HL-60 (cell line): Measurements from ENCODE around the gene CYP4F11.

Experiments
- DNase-seq, 2 experiments: peaks; one replicate each; pipeline ENCODE4 v3.0.0-alpha.2; 2010 to 2020; ENCODE audit warnings: low read depth in 1 of 2, low spot score in 1 of 2
- H3K27ac ChIP-seq: fragments of 250-450 bp; sonication (Bioruptor Pico); replicated peaks from 2 replicates; pipeline ENCODE4 v1.5.1; 2020; ENCODE audit warnings: mild to moderate bottlenecking, moderate library complexity
- H3K27me3 ChIP-seq: fragments of 250-450 bp; sonication (Bioruptor Pico); 2 replicates; pipeline ENCODE4 v1.5.1; 2021; ENCODE audit warnings: mild to moderate bottlenecking, moderate library complexity; ENCODE audit not compliant: insufficient read depth, poor library complexity, severe bottlenecking
- H3K4me3 ChIP-seq: replicated peaks from 2 replicates; pipeline ENCODE4 v1.5.1; 2011; ENCODE audit warnings: mild to moderate bottlenecking, control low read depth, low read length; ENCODE audit not compliant: insufficient read depth
- GABPA ChIP-seq: IDR thresholded peaks from 2 replicates; pipeline ENCODE4 v1.6.1; 2012; ENCODE audit warnings: low read depth
- POLR2AphosphoS5 ChIP-seq: IDR thresholded peaks from 2 replicates; pipeline ENCODE4 v1.6.1; 2012; ENCODE audit warnings: low read depth
- SPI1 ChIP-seq: IDR thresholded peaks from 2 replicates; pipeline ENCODE4 v1.6.1; 2012; ENCODE audit warnings: low read depth, mild to moderate bottlenecking, borderline replicate concordance
- TF ChIP-seq, protein P1 (sequence below): IDR thresholded peaks from one replicate; pipeline ENCODE4 v1.5.1; 2011; ENCODE audit warnings: low read length, control low read depth, inconsistent platforms; ENCODE audit not compliant: insufficient read depth
- TF ChIP-seq, protein P2 (sequence below): IDR thresholded peaks from 2 replicates; pipeline ENCODE4 v1.6.1; 2012; ENCODE audit warnings: low read depth; ENCODE audit not compliant: insufficient replicate concordance

CYP4F11 gene

DNA sequence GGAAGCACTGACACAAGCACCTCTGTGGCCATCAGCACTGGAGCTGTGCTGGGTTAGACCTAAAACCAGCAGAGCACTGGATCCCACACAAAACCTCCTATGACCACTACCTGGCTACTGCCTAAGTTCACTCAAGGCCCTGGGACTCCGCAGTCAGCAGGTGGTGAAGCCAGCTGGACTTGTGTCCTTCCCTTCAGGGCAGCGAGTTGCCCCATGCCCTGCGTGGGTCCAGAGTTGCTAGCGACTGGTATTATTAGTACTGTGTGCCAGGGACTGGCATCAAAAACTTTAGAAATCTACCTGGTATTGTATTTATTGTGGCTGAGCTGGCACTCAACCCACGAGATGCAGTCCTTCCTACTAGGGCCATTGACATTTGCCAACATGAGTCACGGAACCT is 20.5 kb upstream of the CYP4F11 start:
- no peaks in the 10 kb centered on the region for H3K27me3 ChIP-seq
- no peak overlapping the region for H3K4me3 ChIP-seq
- H3K27ac ChIP-seq: no peak overlapping the region
- TF ChIP-seq, protein P1, sequence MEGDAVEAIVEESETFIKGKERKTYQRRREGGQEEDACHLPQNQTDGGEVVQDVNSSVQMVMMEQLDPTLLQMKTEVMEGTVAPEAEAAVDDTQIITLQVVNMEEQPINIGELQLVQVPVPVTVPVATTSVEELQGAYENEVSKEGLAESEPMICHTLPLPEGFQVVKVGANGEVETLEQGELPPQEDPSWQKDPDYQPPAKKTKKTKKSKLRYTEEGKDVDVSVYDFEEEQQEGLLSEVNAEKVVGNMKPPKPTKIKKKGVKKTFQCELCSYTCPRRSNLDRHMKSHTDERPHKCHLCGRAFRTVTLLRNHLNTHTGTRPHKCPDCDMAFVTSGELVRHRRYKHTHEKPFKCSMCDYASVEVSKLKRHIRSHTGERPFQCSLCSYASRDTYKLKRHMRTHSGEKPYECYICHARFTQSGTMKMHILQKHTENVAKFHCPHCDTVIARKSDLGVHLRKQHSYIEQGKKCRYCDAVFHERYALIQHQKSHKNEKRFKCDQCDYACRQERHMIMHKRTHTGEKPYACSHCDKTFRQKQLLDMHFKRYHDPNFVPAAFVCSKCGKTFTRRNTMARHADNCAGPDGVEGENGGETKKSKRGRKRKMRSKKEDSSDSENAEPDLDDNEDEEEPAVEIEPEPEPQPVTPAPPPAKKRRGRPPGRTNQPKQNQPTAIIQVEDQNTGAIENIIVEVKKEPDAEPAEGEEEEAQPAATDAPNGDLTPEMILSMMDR: no peak
- TF ChIP-seq POLR2AphosphoS5 (no peak), GABPA (no peak), SPI1 (no peak)
- TF ChIP-seq, protein P2, sequence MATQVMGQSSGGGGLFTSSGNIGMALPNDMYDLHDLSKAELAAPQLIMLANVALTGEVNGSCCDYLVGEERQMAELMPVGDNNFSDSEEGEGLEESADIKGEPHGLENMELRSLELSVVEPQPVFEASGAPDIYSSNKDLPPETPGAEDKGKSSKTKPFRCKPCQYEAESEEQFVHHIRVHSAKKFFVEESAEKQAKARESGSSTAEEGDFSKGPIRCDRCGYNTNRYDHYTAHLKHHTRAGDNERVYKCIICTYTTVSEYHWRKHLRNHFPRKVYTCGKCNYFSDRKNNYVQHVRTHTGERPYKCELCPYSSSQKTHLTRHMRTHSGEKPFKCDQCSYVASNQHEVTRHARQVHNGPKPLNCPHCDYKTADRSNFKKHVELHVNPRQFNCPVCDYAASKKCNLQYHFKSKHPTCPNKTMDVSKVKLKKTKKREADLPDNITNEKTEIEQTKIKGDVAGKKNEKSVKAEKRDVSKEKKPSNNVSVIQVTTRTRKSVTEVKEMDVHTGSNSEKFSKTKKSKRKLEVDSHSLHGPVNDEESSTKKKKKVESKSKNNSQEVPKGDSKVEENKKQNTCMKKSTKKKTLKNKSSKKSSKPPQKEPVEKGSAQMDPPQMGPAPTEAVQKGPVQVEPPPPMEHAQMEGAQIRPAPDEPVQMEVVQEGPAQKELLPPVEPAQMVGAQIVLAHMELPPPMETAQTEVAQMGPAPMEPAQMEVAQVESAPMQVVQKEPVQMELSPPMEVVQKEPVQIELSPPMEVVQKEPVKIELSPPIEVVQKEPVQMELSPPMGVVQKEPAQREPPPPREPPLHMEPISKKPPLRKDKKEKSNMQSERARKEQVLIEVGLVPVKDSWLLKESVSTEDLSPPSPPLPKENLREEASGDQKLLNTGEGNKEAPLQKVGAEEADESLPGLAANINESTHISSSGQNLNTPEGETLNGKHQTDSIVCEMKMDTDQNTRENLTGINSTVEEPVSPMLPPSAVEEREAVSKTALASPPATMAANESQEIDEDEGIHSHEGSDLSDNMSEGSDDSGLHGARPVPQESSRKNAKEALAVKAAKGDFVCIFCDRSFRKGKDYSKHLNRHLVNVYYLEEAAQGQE: no peak
- DNase-seq: no peak

DNA sequence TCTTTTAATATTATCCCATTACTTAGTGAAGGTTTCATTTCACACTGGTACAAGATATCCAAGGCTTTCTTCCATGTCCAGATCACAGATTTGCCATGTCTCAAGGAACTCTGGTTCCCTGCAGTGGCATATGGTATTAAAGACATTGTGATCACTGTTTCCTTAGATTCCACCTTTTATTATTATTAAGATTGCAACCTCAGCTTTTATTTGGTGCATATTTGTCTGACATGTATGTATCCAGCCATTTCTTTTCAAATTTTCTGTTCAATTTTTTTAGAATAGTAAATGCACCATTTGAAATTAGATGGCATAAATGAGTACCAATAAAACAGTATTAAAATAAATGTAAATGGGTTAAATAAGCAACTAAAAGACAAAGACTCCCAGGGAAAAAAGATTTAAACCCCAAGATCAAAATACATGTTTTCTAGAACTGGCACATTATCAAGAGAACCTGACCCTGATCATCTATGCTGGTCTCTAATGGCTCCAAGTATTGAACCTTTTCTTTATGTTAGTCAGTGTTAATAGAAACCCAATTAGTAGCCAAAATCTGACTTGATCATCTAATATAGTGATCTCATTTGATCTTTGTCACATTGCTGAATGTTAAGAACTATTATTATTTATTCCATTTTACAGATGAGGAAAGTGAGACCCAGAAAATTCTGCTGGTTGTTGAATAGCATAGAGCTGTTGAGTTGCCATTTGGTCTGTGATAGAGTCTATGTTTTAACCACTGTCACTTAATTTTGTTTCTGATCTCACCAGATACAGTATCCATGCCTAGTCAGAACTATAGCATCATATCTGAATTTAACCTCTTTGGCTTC is 14.1 kb upstream of the CYP4F11 start, which contains the start of gene OR10H4:
Gene OR10H4 (plus strand): TSS at position 786 of the 836 bp plus-strand sequence. CDS start 0 bp downstream, at position 786.
- DNase-seq: no peak
- H3K4me3 ChIP-seq: no peak within 1 kb of the TSS
- no peak within 1 kb of the TSS for H3K27ac ChIP-seq
- TF ChIP-seq, protein P2: no peak
- no peak for TF ChIP-seq SPI1
- TF ChIP-seq, protein P1: no peak
- TF ChIP-seq POLR2AphosphoS5: no peak
- TF ChIP-seq GABPA: no peak
- H3K27me3 ChIP-seq: no peaks in the 10 kb centered on the region

DNA sequence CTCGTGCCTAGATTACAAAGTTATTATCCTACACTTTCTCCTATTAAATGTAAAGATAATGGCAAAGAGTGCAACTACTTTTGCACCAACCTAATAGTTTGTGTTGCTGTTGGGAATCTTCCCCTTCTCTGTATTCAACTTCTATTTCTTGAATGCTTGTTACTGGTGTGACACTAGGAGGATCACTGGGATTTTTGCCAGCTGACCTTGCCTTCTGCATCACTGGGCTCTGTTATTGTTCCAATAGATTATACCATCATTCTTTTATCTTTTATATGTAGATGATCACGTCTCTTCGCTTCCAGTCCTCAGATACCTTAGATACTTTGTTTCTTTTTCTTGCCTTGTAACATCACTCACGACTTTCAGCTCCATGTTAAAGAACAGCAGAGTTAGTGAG is 11.0 kb upstream of the CYP4F11 start:
- Histone ChIP-seq H3K27ac (no peak overlapping the region), H3K27me3 (no peaks in the 10 kb centered on the region), H3K4me3 (no peak overlapping the region)
- DNase-seq: no peak
- TF ChIP-seq, protein P2: no peak
- TF ChIP-seq, protein P1: no peak
- TF ChIP-seq GABPA (no peak), POLR2AphosphoS5 (no peak), SPI1 (no peak)
